NCI-H1092 treated with DMSO at 0.1 percent for 48 hours (cell line): ENCODE data around the gene ACTL6B.

Experiments used
- DNase-seq: peaks from one replicate; lab custom pipeline; 2025; lab: John Stamatoyannopoulos, UW

The ACTL6B gene

DNA sequence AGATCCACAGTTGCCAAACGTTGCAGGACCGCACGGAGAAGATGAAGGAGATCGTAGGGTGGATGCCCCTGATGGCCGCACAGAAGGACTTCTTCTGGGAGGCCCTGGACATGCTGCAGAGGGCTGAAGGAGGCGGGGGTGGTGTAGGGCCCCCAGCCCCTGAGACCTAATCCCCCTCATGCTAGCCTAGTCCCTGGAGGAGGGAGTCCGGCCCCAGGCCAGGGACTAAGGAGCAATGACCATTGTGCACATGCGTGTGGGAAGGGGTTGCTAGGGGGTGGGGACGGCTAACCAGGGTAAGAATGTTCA is 55.6 kb downstream of the ACTL6B start:
- no peak for DNase-seq

DNA sequence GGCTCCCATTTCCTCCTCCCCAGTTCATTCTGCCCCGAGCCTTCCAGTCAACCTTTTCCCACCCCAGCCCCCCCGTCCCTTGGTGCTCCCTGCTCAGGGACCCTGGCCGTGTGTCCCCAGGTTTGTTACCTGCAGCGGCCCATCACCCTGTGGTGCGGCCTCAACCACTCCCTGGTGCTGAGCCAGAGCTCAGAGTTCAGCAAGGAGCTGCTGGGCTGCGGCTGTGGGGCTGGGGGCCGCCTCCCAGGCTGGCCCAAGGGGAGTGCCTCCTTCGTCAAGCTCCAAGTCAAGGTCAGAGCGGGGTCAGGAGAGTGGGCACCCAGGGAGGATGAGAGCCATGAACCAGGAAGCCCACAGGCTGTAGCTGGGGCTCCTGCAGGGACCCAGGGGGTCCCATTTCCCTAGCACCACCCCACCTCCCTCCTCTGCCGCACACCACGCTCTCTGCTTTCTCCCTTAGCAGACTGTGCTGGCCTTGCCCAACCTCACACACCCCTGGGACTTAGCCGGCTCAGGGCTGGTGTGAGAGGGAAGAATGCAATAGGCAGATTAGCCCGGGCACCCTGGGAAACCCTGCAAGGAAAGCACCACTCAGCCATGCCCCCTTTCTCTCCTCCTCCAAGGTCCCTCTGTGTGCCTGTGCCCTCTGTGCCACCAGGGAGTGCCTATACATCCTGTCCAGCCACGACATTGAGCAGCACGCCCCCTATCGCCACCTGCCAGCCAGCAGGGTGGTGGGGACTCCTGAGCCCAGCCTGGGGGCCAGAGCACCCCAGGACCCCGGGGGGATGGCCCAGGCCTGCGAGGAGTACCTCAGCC is 56.1 kb downstream of the ACTL6B start:
- no peak for DNase-seq

DNA sequence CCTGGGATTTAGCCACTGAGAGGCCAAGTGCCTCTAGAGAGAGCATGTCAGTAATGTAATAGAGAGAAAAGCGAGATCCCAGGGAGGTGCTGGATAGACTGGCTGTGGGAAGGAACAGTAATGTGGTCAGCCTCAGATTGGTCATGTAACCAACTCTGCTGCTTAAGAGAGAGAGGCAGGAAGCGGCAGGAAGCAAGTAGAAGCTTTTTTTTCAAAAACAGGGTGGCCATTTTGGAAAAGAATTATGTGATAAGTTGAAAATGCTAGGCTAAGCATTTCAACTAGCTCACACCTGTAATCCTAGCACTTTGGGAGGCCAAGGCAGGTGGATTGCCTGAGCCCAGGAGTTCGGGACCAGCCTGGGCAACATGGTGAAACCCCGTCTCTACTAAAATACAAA is 57.8 kb downstream of the ACTL6B start:
- no peak for DNase-seq

DNA sequence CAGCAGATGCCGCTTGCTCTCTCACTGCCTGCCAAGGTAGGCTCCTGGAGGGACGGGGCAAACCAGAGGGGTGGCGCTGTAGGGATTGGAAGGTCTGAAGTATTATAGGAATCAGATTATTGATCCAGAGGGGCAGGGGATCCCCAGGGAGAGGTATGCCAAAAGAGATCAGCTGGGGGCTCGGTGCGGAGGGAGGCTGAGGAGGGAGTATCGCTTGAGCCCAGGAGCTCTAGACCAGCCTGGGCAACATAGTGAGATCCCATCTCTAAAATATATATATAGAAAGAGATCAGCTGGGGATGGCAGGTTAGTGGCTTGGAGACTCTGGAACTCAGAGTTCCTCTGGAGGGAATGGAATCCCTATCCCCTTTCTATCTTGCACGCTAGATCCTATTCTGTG is 61.1 kb downstream of the ACTL6B start:
- no peak for DNase-seq
